OCI-LY3 (cell line): ENCODE results near the gene TPSG1.

ENCODE experiments used
- H2AFZ ChIP-seq: fragments of 200-600, 300-600 bp; shearing (Covaris generic); 2 replicates; pipeline ENCODE4 v1.6.0; 2014; ENCODE audit warnings: antibody characterized with exemption, low read depth, low read length
- H3K27ac ChIP-seq: fragments of 200-600, 300-600 bp; sonication (generic); 2 replicates; pipeline ENCODE4 v1.5.1; 2014; ENCODE audit warnings: mild to moderate bottlenecking, low read length, moderate library complexity, mixed read lengths
- H3K27me3 ChIP-seq: fragments of 200-600, 300-600 bp; sonication (generic); 2 replicates; pipeline ENCODE4 v1.6.1; 2014; ENCODE audit warnings: low read depth, low read length, mixed read lengths
- H3K36me3 ChIP-seq: fragments of 200-600, 300-600 bp; sonication (generic); replicated peaks from 2 replicates; pipeline ENCODE3; 2014; ENCODE audit warnings: low read depth, low read length, mixed read lengths
- H3K4me1 ChIP-seq: fragments of 300-600, 200-600 bp; sonication (generic); 2 replicates; pipeline ENCODE4 v1.6.1; 2014; ENCODE audit warnings: low read length, mixed read lengths
- H3K4me2 ChIP-seq: fragments of 200-600, 300-600 bp; sonication (generic); 2 replicates; pipeline ENCODE4 v1.6.1; 2014; ENCODE audit warnings: low read length, mixed read lengths
- H3K4me3 ChIP-seq: fragments of 300-600, 200-600 bp; sonication (generic); 2 replicates; pipeline ENCODE4 v1.5.1; 2014; ENCODE audit warnings: antibody characterized with exemption, mild to moderate bottlenecking, low read length, moderate library complexity
- H3K79me2 ChIP-seq: fragments of 300-600, 200-600 bp; shearing (Covaris generic); 2 replicates; pipeline ENCODE4 v1.6.1; 2014; ENCODE audit warnings: mild to moderate bottlenecking, low read length, mixed read lengths
- H3K9ac ChIP-seq: fragments of 300-600, 200-600 bp; shearing (Covaris generic); 2 replicates; pipeline ENCODE4 v1.6.0; 2014; ENCODE audit warnings: mild to moderate bottlenecking, low read length, moderate library complexity
- H3K9me3 ChIP-seq: fragments of 200-600, 300-600 bp; shearing (Covaris generic); 2 replicates; pipeline ENCODE4 v1.6.1; 2014; ENCODE audit warnings: low read length, mixed read lengths; ENCODE audit not compliant: insufficient read depth
- H4K20me1 ChIP-seq: fragments of 200-600, 300-600 bp; sonication (generic); 2 replicates; pipeline ENCODE4 v1.6.1; 2016; ENCODE audit warnings: low read length, mixed read lengths; ENCODE audit not compliant: insufficient read depth
- EZH2phosphoT487 ChIP-seq: fragments of 200-600 bp; shearing (Covaris generic); IDR thresholded peaks from 2 replicates; pipeline ENCODE4 v1.6.1; 2018; ENCODE audit warnings: antibody characterized with exemption, mixed run types, low read depth
- TF ChIP-seq, protein P1 (sequence below): fragments of 200-600, 300-600 bp; sonication (generic); IDR thresholded peaks from 2 replicates; pipeline ENCODE4 v1.5.1; 2014; ENCODE audit warnings: antibody characterized with exemption, low read length, low read depth

Gene TPSG1

DNA sequence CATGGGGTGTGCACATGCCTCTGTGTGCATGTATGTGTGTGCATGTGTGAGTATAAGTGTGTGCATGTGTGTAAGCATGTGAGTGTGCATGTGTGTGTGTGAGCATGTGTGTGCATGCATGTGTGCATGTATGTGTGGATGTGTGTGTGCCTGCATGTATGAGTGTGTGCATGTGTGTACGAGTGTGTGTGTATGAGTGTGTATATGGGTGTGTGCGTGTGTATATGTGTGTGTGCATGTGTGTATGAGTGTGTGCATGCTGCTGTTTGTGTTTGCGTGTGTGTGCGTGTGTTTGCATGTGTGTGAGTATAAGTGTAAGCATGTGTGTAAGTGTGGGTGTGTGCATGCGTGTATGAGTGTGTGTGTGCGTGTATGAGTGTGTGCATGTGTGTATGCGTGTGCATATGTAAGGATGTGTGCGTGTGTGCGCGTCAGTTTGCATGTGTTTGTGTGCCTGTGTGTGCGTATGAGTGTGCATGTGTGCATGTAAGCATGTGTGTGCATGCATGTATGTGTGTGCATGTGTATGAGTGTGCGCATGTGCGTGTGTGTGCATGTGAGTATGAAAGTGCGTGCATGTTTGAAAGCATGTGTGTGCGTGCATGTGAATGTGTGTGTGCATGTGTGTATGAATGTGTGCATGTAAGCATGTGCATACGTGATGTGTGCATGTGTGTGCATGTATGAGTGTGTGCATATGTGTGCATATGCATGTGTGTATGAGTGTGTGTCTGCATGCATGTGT is 39.4 kb upstream of the TPSG1 start:
- Histone ChIP-seq H3K9ac (no peak overlapping the region), H3K4me2 (no peak overlapping the region), H3K4me3 (no peak overlapping the region)

DNA sequence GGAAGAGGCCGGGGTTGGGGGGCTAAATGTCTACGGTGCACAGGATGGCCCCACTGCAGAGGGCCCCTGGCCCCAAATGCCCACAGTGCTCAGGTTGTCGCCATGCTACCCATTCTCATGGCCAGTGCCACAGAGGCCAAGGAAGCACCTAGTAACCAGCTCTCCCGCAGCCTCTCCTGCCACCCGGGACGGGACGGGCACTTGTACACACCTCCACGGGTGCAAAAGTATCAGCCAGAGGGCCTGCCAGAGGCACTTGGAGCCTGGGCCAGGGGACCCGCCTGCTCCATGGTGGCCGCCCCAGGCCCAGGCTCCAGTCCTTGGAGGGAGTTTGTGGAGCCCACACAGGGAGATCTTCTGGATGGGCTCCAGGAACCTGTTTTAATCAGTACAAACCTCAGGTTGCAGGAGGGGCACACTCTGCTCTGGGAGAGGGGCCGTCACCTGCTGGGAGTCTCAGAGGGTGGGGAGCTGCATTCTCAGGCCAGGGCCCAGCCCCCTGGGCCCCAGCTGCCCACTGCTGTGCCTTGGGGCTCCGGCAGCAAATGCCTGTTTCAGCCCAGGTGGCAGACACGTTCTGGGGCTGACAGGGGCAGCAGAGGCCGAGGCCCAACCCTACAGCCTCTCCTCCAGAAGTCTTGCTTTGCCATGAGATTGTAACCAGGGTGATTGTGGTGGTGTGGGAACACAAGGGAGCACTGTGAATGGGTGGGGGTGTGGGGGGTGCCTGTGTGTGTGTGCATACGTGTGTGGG is 38.7 kb upstream of the TPSG1 start:
- no peaks in the 10 kb centered on the region for H3K79me2 ChIP-seq
- no peaks in the 10 kb centered on the region for H3K4me1 ChIP-seq
- TF ChIP-seq, protein P1, sequence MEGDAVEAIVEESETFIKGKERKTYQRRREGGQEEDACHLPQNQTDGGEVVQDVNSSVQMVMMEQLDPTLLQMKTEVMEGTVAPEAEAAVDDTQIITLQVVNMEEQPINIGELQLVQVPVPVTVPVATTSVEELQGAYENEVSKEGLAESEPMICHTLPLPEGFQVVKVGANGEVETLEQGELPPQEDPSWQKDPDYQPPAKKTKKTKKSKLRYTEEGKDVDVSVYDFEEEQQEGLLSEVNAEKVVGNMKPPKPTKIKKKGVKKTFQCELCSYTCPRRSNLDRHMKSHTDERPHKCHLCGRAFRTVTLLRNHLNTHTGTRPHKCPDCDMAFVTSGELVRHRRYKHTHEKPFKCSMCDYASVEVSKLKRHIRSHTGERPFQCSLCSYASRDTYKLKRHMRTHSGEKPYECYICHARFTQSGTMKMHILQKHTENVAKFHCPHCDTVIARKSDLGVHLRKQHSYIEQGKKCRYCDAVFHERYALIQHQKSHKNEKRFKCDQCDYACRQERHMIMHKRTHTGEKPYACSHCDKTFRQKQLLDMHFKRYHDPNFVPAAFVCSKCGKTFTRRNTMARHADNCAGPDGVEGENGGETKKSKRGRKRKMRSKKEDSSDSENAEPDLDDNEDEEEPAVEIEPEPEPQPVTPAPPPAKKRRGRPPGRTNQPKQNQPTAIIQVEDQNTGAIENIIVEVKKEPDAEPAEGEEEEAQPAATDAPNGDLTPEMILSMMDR: no peak
- no peak for TF ChIP-seq EZH2phosphoT487
- no peak overlapping the region for H3K4me3 ChIP-seq
- no peaks in the 10 kb centered on the region for H3K27me3 ChIP-seq
- H3K27ac ChIP-seq: no peak overlapping the region
- no peak overlapping the region for H3K9ac ChIP-seq
- no peak overlapping the region for H3K4me2 ChIP-seq
- no peaks in the 10 kb centered on the region for H3K9me3 ChIP-seq
- no peaks in the 10 kb centered on the region for H4K20me1 ChIP-seq
- H2AFZ ChIP-seq: no peak overlapping the region
- H3K36me3 ChIP-seq: no peaks in the 10 kb centered on the region

More for the DNA sequence above, 39.4 kb upstream of the TPSG1 start:
- no peaks in the 10 kb centered on the region for H3K4me1 ChIP-seq
- no peaks in the 10 kb centered on the region for H3K79me2 ChIP-seq
- TF ChIP-seq EZH2phosphoT487: no peak
- TF ChIP-seq, protein P1: no peak
- no peaks in the 10 kb centered on the region for H3K27me3 ChIP-seq
- no peaks in the 10 kb centered on the region for H4K20me1 ChIP-seq
- H2AFZ ChIP-seq: no peak overlapping the region
- no peak overlapping the region for H3K27ac ChIP-seq
- no peaks in the 10 kb centered on the region for H3K9me3 ChIP-seq
- H3K36me3 ChIP-seq: no peaks in the 10 kb centered on the region

DNA sequence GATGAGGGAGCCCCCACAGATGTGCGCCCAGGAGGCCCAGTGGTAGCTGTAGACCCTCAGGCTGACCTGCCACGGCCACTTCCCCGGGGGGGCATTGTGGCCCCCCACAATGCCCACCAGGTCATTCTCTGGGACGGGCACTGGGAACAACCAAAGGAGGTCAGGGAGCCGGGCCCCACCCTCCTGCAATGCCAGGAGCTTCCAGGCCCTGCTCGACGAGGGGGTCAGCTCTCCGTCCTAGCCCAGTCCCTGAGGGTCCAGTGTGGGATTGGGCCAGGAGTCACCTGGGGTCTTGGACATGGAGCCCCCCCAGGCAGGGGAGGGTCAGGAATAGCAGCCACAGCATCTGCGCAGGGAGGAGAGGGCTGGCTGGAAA is 37.8 kb upstream of the TPSG1 start:
- TF ChIP-seq, protein P1: no peak
- no peak for TF ChIP-seq EZH2phosphoT487

DNA sequence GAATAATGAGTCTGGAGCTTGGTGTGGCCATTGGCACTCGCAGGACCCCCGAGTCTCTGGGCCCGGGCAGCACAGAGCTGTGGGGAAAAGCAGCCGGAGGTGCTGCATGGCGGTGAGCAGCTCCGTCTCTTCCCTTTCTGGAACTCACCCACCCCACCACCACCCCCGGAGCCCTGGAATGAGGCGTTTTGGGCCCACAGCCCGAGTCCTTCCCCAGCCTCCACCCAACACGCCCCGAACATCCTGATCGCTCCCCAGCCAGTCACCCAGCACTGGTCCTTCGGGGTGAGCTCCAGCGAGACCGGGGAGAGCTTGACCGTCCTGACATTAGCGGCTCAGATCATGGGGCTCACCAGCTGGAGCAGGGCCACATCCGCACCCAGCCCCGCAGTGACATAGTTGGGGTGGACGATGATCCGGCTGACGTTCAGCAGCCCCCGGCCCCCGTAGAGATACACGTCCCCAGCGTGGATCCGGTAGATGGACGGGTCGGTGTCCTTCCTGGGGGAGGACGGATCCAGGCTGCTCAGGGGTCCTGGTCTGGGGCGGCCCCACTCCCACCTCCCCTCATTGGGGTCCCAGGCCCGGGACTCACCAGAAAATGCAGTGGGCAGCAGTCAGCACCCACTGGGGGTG is 37.3 kb upstream of the TPSG1 start:
- Histone ChIP-seq H3K27me3 (no peaks in the 10 kb centered on the region), H3K79me2 (no peaks in the 10 kb centered on the region)
- TF ChIP-seq EZH2phosphoT487: no peak
- TF ChIP-seq, protein P1: no peak

More for the DNA sequence above, 37.8 kb upstream of the TPSG1 start:
- H3K4me1 ChIP-seq: no peaks in the 10 kb centered on the region
- no peak overlapping the region for H3K4me3 ChIP-seq
- no peaks in the 10 kb centered on the region for H3K79me2 ChIP-seq
- H2AFZ ChIP-seq: no peak overlapping the region
- H3K27ac ChIP-seq: no peak overlapping the region
- no peak overlapping the region for H3K9ac ChIP-seq
- no peaks in the 10 kb centered on the region for H3K9me3 ChIP-seq
- no peaks in the 10 kb centered on the region for H3K27me3 ChIP-seq
- no peaks in the 10 kb centered on the region for H3K36me3 ChIP-seq
- no peak overlapping the region for H3K4me2 ChIP-seq
- no peaks in the 10 kb centered on the region for H4K20me1 ChIP-seq

More for the DNA sequence above, 37.3 kb upstream of the TPSG1 start:
- Histone ChIP-seq H2AFZ (no peak overlapping the region), H4K20me1 (no peaks in the 10 kb centered on the region), H3K4me1 (no peaks in the 10 kb centered on the region), H3K4me2 (no peak overlapping the region), H3K9me3 (no peaks in the 10 kb centered on the region), H3K36me3 (no peaks in the 10 kb centered on the region), H3K27ac (no peak overlapping the region), H3K4me3 (no peak overlapping the region), H3K9ac (no peak overlapping the region)
